Stomach (tissue), 9 donors: Measurements from ENCODE around the gene LSM4. TPM values are rescaled to one million over a fixed set of nuclear protein-coding genes. Genes with fewer than 3 reads are reported as not detected.

Experiments used
- DNase-seq, 2 donors: peaks; one replicate each; pipeline versions ENCODE4 v3.0.0 to v3.0.0-alpha.2; 2013 to 2019
- H3K27ac ChIP-seq, 5 donors: fragments of 200-600 bp in 4 of 5; sonication (generic) in 4 of 5; one replicate each; pipeline ENCODE4 v1.5.1; 2013 to 2019; ENCODE audit warnings: mild to moderate bottlenecking in 1 of 5, moderate library complexity in 1 of 5
- H3K27me3 ChIP-seq, 3 donors: fragments of 200-600 bp; sonication (generic); one replicate each; pipeline ENCODE4 v1.5.1; 2017 to 2019; ENCODE audit warnings: mixed run types in 1 of 3
- H3K36me3 ChIP-seq, 4 donors: fragments of 200-600 bp; sonication (generic); 1 replicate in 3 of 4; 2 replicates in 1 of 4; pipeline ENCODE4 v1.5.1; 2016 to 2019
- H3K4me1 ChIP-seq, 4 donors: fragments of 200-600 bp; sonication (generic); one replicate each; pipeline ENCODE4 v1.5.1; 2016 to 2019
- H3K4me3 ChIP-seq, 4 donors: fragments of 200-600 bp; sonication (generic) in 3 of 4; one replicate each; pipeline ENCODE4 v1.5.1; 2016 to 2019; ENCODE audit warnings: mild to moderate bottlenecking in 1 of 4
- H3K9me3 ChIP-seq, 4 donors: fragments of 200-600 bp; sonication (generic); one replicate each; pipeline ENCODE4 v1.5.1; 2016 to 2019
- CTCF ChIP-seq, 7 experiments: fragments of 450-650 bp in 4 of 7; fragments of 200-600 bp in 3 of 7; sonication (generic) in 3 of 7; IDR thresholded peaks; one replicate each; pipeline ENCODE4 v1.5.1; 2016 to 2019; ENCODE audit warnings: antibody characterized with exemption in 7 of 7, control low read depth in 2 of 7, mild to moderate bottlenecking in 1 of 7
- EP300 ChIP-seq: sonication (generic); formaldehyde crosslinking; IDR thresholded peaks from one replicate; pipeline ENCODE4 v1.6.1; 2017; ENCODE audit warnings: antibody characterized with exemption
- POLR2A ChIP-seq, 4 donors: fragments of 450-650 bp; IDR thresholded peaks; one replicate each; pipeline ENCODE4 v1.6.1; 2016; ENCODE audit warnings: antibody characterized with exemption in 4 of 4, control low read depth in 2 of 4, mild to moderate bottlenecking in 1 of 4, moderate library complexity in 1 of 4
- POLR2AphosphoS5 ChIP-seq, 3 donors: sonication (generic); formaldehyde crosslinking; IDR thresholded peaks; one replicate each; pipeline ENCODE4 v1.6.1; 2016; ENCODE audit warnings: antibody characterized with exemption in 3 of 3
- WGBS, 5 donors: extraction: QIAGEN DNeasy Blood & Tissue Kit in 3 of 5; methylation state at CpG; one replicate each; pipeline versions ENCODE4 v1.1.5 to v1.1.7; 2013 to 2018; 5-methylcytosine and 5-hydroxymethylcytosine counted together
- intact Hi-C: fragments of 100-400 bp; cut with DNase I; formaldehyde crosslinking; loops from one replicate; pipeline ENCODE4 v1.15.1; 2023; ENCODE audit warnings: low total_unique reads
- polyA plus RNA-seq, 3 donors: library from polyadenylated mRNA; stranded (reverse); fragments of 200-250 nt; gene quantifications; one replicate each; pipeline ENCODE4 v1.2.3, GENCODE V29; 2013
- total RNA-seq, 5 donors: library from RNA; depleted of rRNA; stranded (reverse); fragments of >200 nt; gene quantifications; one replicate each; pipeline versions ENCODE4 v1.1.0 to v1.2.3, GENCODE V29; 2014 to 2016
- donor health status: healthy with polysubstance abuse.
- donor health status: Bipolar disorder and iron deficiency.
- donor health status: healthy.

The LSM4 gene
- total and polyA plus RNA-seq, 8 donors = 24.1 to 185 (median 139) TPM

- Histone ChIP-seq H3K9me3 (no peaks in the 10 kb centered on the region), H3K27ac (peak overlapping the region; percentile 98 to 100 (median 100)), H3K4me1 (peaks cover 60 to 68% (median 66%) of the 10 kb centered on the region in 4 donors), H3K36me3 (peaks cover 8 to 37% (median 21%) of the 10 kb centered on the region in 4 donors), H3K27me3 (no peaks in the 10 kb centered on the region), H3K4me3 (peak overlapping the region; percentile 68 to 98 (median 90))
- 0% methylated on average over 5 of the region's 5 CpGs for WGBS, 5 donors
- TF ChIP-seq POLR2AphosphoS5 (IDR thresholded peaks at IDR 0.05) = no peak
- TF ChIP-seq EP300 = no peak
- TF ChIP-seq POLR2A (IDR thresholded peaks at IDR 0.05) = no peak
- TF ChIP-seq CTCF (IDR thresholded peaks at IDR 0.05) = no peak
- intact Hi-C loops = loop anchor here (5.0 kb wide), 1 partner anchor 48 kb away; no protein-coding TSS in a partner anchor
- no peak for DNase-seq
Measured at GRCh38 chr19:18279266-18279515, 43.7 kb downstream of the LSM4 start.

- H3K36me3 ChIP-seq = peaks cover 8 to 37% (median 21%) of the 10 kb centered on the region in 4 donors
- H3K27me3 ChIP-seq = no peaks in the 10 kb centered on the region
- H3K27ac ChIP-seq = peak overlapping the region in 4 of 5 donors; percentile 99 to 100 (median 100)
- intact Hi-C loops = loop anchor here (5.0 kb wide), 1 partner anchor 49 kb away; no protein-coding TSS in a partner anchor
- DNase-seq = peak; percentile 52 to 72
- 50 to 61% (median 58%) methylated on average over 10 of the region's 10 CpGs for WGBS, 5 donors
- H3K4me1 ChIP-seq = peaks cover 64 to 73% (median 71%) of the 10 kb centered on the region in 4 donors
- peak overlapping the region; percentile 68 to 98 (median 90) for H3K4me3 ChIP-seq
- H3K9me3 ChIP-seq = no peaks in the 10 kb centered on the region
- TF ChIP-seq EP300 = no peak
- no peak for TF ChIP-seq POLR2A (IDR thresholded peaks at IDR 0.05)
- TF ChIP-seq CTCF (IDR thresholded peaks at IDR 0.05) = peak in 1 of 7 experiments; percentile 26
- TF ChIP-seq POLR2AphosphoS5 (IDR thresholded peaks at IDR 0.05) = peak in 2 of 3 donors; percentile 55 to 86
Measured at GRCh38 chr19:18278521-18279265, 44.2 kb downstream of the LSM4 start.

- intact Hi-C loops = loop anchor here (5.0 kb wide), 1 partner anchor 52 kb away; no protein-coding TSS in a partner anchor
- peaks cover 8 to 37% (median 21%) of the 10 kb centered on the region in 4 donors for H3K36me3 ChIP-seq
- TF ChIP-seq EP300 (peak; percentile 48), CTCF (IDR thresholded peaks at IDR 0.05) (no peak), POLR2AphosphoS5 (IDR thresholded peaks at IDR 0.05) (peak; percentile 70 to 95 (median 80))
Measured at GRCh38 chr19:18274781-18275356, 48.0 kb downstream of the LSM4 start.

GRCh38 chr19:18274219-18274780 is 48.6 kb downstream of the LSM4 start, which contains the start of gene IQCN:
IQCN (minus strand) TSS chr19:18274452; CDS start chr19:18269478, 4,974 bp downstream.
- peak; percentile 50 to 78 for DNase-seq
- intact Hi-C loops = no loop called here
- Histone ChIP-seq H3K9me3 (no peaks in the 10 kb centered on the region), H3K4me3 (peak within 1 kb of the TSS in 2 of 4 donors; percentile 10 to 25), H3K27ac (peak within 1 kb of the TSS; percentile 43 to 85 (median 80)), H3K36me3 (peaks cover 8 to 37% (median 21%) of the 10 kb centered on the region in 4 donors), H3K27me3 (no peaks in the 10 kb centered on the region), H3K4me1 (peaks cover 55 to 73% (median 58%) of the 10 kb centered on the region in 4 donors)
- TF ChIP-seq CTCF (IDR thresholded peaks at IDR 0.05) (no peak), POLR2AphosphoS5 (IDR thresholded peaks at IDR 0.05) (peak in 1 of 3 donors; percentile 33)
- 65 to 78% (median 70%) methylated on average over 8 to 9 of the region's 9 CpGs for WGBS, 5 donors

More at GRCh38 chr19:18274781-18275356, 48.0 kb downstream of the LSM4 start:
- H3K4me3 ChIP-seq = peak overlapping the region in 2 of 4 donors; percentile 10 to 25
- WGBS, 5 donors = 18 to 24% (median 21%) methylated on average over 9 to 13 of the region's 13 CpGs
- H3K4me1 ChIP-seq = peaks cover 56 to 73% (median 59%) of the 10 kb centered on the region in 4 donors
- no peaks in the 10 kb centered on the region for H3K27me3 ChIP-seq
- DNase-seq = peak; percentile 89 to 94
- H3K27ac ChIP-seq = peak overlapping the region; percentile 43 to 85 (median 80)
- no peaks in the 10 kb centered on the region for H3K9me3 ChIP-seq
